ENCODE data around the gene ABLIM2. TPM values are rescaled to one million over a fixed set of nuclear protein-coding genes. Genes with fewer than 3 reads are reported as not detected.

ABLIM2 gene
- total and polyA plus RNA-seq, 2 of the 8 experiments (the other 6 are each of a cell fraction or from before 2014, with no cell fraction given), result 2.8 to 3.0 TPM

DNA sequence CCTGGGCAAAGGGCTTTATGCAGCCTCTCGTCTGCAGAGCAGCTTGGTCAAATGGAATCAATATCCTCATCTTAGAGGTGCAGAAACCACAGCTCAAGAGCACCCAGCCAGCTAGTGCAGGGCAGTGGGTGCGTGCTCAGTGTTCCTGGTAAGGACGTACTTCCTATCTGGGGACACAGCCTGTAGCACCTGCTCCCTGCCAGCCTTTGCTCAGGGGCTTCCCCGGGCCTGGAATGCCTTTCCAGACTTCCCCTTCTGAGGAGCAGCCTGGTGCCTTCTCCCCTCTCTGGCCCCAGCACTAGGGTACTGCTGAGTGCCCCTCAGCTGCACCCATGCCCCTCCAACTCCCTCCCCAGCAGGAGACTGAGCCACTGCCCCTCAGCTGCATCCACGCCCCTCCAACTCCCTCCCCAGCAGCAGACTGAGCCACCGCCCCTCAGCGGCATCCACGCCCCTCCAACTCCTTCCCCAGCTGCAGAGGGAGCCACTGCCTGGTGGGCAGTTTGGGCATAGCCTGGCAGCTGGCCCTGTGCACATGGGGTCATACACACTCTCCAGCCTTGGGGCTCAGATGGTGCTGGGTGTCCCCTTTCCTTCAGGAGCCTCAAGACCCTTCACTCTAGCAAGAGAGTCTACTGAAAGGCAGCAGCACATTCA, 176.7 kb downstream of the ABLIM2 start (continued):
- TF ChIP-seq HDAC2 (IDR thresholded peaks at IDR 0.05; ENCODE audit: borderline replicate concordance in 1 of 2, low read depth in 2 of 2, low read length in 2 of 2), result no peak
- TF ChIP-seq RFX5 (IDR thresholded peaks at IDR 0.05; ENCODE audit: borderline replicate concordance, low read depth, low read length), result no peak
- no peak for TF ChIP-seq KDM1A (IDR thresholded peaks at IDR 0.05; ENCODE audit: borderline replicate concordance, low read length)

All from H1 (cell line).